HG03196 (cell line): ENCODE results near the gene GMEB2.
"Not testable (repeated sequence)": the region's sequence is repeated elsewhere in the genome, so short reads cannot be mapped to it uniquely, and the experiment has no call there.

Experiments used
- ATAC-seq: cut with Tn5 transposase; IDR thresholded peaks from one replicate; pipeline ENCODE4 v1.9.1; 2021; ENCODE audit not compliant: unreplicated experiment

Gene GMEB2

GRCh38 chr20:63639093-63639975 lies 12.4 kb upstream of the GMEB2 start:
- ATAC-seq = no peak

GRCh38 chr20:63636752-63637628 lies 10.1 kb upstream of the GMEB2 start:
- no peak for ATAC-seq

- peak; percentile 44 for ATAC-seq
Measured at GRCh38 chr20:63635431-63636141, 8.7 kb upstream of the GMEB2 start.

DNA sequence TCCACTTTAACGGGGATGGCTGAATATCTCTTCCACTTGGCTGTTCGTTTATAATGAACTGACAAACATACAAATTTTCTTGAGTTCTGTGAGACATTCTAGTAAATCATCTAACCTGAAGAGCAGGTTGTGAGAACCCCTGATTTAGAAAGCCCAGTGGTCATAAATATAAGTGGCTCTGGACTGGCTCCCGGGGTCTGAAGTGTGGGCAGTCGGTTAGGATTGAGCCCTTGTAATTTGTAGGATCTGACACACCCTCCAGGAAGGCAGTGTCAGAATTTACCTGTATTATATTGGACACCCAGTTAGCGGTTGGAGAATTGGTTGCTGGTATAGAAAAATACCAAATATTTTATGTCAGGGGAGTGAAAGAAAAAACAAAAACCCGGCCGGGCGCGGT lies 6.8 kb upstream of the GMEB2 start:
- no peak for ATAC-seq

GRCh38 chr20:63631426-63631825 lies 4.5 kb upstream of the GMEB2 start:
- ATAC-seq = not testable (repeated sequence)

DNA sequence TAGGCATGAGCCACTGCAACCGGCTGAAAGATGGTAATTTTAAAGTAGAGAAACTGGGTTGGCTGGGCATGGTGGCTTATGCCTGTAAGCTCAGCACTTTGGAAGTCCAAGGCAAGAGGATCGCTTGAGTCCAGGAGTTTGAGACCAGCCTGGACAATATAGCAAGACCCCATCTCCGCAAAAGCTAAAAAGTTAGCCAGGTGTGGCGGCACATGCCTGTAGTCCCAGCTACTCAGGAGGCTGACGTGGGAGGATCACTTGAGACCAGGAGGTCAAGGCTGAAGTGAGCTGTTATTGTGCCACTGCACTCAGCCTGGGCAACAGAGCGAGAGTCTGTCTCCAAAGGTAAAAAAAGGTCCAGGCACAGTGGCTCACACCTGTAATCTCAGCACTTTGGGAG lies 4.1 kb upstream of the GMEB2 start:
- not testable (repeated sequence) for ATAC-seq

- ATAC-seq = peak; percentile 25
Measured at GRCh38 chr20:63628246-63628975, 1.5 kb upstream of the GMEB2 start.

DNA sequence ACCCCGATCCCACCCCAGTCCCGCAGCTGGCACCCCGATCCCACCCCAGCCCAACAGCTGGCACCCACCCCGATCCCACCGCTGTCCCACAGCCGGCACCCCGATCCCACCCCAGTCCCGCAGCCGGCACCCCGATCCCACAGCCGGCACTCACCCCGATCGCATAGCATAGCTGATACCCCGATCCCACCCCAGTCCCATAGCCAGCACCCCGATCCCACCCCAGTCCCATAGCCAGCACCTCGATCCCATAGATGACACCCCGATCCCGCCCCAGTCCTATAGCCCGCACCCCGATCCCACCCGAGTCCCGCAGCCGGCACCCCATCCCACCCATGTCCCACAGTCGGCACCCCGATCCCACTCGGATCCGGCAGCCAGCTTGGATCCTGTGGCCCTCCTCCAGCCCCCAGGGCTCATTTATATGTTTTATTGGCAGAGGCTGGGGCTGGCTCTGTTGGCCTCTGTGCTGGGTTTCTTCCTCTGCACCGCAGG lies 897 bp upstream of the GMEB2 start:
- ATAC-seq = peak; percentile 12

DNA sequence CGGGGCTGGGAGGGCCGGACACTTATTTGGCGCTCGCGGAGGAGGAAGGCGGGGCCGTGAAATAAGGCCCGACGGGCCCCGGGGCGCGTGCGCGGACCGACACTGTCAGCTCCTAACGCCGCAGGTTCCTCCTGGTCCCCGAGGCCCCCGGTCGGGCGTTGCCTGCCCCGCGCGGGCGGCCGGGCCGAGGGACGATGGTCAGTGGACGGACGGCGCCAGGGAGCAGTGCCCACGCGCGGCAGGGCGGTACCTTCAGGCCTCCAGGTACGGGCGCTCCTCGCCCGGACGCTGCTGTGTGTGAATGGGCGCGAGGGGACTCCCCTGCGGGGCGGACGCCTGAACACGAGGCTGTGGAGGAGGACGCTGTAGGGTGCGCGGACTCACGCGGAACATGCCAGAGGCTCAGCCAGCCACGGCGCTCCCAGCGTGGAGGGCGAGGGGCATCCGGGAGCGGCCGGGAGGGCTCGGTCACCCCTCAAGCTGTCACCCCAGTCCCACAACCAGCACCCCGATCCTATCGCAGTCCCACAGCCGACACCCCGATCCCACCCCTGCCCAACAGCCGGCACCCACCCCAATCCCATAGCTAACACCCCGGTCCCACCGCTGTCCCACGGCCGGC lies 339 bp upstream of the GMEB2 start:
- peak; percentile 66 for ATAC-seq

DNA sequence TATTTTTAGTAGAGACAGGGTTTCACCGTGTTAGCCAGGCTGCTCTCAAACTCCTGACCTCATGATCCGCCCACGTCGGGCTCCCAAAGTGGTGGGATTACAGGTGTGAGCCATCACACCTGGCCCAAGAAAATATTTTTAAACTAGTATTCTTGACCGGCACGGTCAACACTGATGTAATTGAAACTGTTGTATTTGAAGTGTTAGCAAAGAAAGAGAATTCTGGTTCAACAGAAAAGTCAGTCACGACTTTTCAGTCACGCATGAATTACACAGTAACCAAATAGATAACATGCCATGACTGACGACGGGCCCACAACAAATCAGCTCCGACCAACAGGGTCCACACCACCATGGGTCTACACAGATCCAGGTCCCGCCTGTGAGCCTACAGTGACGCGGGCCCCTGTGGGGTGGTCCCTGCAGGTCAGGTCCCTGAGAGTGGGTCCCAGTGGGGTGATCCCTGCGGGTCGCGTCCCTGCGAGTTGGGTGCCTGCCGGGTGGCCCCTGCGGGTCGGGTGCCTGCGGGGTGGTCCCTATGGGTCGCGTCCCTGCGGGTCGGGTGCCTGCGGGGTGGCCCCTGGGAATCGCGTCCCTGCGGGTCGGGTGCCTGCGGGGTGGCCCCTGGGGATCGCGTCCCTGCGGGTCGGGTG lies 1.0 kb downstream of the GMEB2 start:
- ATAC-seq = no peak

- no peak for ATAC-seq
Measured at GRCh38 chr20:63624486-63624885, 2.4 kb downstream of the GMEB2 start.

GRCh38 chr20:63622732-63623131 lies 4.2 kb downstream of the GMEB2 start:
- no peak for ATAC-seq

GRCh38 chr20:63622096-63622495 lies 4.8 kb downstream of the GMEB2 start:
- no peak for ATAC-seq

- ATAC-seq = no peak
Measured at GRCh38 chr20:63620991-63621390, 5.9 kb downstream of the GMEB2 start.

DNA sequence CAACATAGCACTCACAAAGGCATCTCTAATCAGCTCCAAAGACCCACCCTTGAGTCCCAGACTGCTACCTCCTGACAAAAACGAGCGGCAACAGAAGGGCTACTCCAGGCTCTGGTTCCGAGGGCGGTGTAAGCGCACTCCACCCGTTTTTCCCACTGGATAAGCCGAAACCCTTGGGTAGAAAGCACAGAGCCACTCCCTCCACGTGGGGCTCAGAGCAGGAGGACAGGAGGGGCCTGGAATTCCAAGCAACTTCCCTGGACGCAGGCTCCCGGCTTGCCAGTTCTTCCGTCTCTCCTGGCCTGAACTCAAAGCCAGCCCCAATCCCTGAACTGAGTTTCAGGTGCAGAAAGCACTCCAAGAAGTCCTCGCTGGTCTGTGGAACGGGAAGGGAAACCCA lies 7.4 kb downstream of the GMEB2 start:
- ATAC-seq = no peak

DNA sequence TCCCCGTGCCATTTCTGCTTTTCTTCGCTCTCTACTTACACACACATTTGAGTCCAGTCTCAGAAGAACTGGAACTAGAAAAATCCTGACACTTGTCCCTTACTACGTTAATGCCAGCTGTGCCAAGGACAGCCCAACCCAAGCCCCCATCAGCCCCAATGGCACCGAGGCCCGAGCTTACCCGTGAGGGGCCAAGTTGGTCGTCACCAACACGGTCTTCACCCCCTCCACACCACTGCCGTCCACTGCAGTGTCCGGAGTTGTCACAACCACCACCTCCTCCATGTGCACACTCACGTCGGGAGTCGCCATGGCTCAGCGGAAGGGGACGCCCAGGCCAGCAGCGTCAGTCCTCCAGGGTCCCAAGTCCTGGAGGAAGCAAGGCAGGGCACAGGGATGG lies 7.8 kb downstream of the GMEB2 start:
- no peak for ATAC-seq

DNA sequence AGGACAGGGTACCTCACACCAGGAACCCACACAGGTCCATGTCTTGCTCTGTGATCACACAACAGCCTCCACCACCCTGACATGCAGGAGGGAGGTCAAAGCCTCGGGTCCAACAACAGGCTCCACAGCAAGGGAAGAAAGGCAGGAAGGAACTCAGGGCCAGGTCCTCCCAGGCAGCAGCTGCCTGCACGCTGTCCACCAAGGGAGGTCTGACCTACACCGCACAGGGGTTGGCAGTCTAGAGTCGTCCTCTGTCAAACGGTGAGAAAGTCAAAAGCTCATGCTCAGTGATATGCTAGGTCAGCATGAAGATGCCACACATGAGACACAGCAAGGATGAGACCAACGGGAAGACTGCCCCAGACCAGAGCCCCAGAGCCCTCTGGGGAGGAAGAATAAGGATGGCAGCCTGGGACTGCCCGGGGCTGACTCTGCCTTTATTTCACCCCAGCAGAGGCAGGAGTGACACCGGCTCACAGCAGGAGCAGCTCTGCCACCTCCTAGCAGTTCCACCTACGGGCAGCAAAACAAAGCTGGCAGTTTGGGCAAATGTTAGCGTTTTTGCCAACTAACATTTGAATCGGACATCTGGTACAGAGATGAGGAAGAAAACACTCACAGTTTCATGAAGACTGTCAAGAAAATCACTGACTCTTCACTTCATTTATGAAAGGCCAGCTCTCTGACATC lies 8.5 kb downstream of the GMEB2 start:
- ATAC-seq = no peak

GRCh38 chr20:63617876-63618265 lies 9.0 kb downstream of the GMEB2 start:
- no peak for ATAC-seq
